ENCODE data around the gene AOPEP. TPM values are rescaled to one million over a fixed set of nuclear protein-coding genes. Genes with fewer than 3 reads are reported as not detected.

The AOPEP gene
- polyA plus RNA-seq, 1 of the 3 experiments (the other 2 are of a cell fraction), result 54.6 TPM

DNA sequence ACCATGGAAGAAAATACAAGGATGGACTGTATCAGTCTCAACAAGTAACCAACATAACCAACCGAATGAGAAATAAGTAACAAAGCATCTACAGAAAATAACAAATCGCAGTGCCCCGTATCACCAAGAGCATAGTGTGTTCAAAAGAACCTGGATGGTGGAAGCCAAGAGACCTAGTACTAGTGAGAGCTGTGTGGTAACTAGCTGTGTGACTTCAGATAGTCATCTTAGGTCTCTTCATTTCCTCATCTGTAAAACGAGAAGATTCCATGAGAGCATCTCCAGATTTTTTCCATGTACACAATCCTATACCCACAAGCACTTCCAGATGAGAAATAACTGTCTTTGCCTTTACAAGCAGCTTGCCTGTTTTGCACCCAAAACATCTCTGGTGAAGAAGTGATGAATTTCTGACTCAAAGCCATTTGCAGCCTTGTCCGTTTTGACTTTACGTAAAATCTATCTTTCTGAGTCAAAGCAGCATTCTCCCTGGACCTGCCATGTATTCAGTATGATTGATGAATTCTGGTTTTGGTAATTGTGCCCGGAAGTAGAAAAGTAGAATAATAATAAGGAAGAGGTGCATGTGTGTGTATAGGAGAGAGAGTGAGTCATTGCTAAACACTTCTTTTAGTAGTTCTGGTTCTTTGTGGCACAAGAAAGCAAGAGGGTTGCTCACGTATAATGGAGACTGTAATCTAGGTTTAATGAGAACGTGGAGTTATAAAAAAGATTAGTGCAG, 41.0 kb downstream of the AOPEP start:
- Histone ChIP-seq H3K4me3 (ENCODE audit: low read depth in 2 of 2, low read length in 1 of 2) (no peak overlapping the region), H2AFZ (ENCODE audit: low read depth) (no peak overlapping the region; the same call in 1 of the 2 replicates), H3K27ac (ENCODE audit: low read depth in 2 of 2, low read length in 1 of 2) (peak overlapping the region; percentile 48 to 75), H3K4me1 (ENCODE audit: control insufficient read depth in 1 of 2, insufficient read depth in 2 of 2, low read depth in 1 of 2, low read length in 1 of 2) (peaks cover 0 to 4% of the 10 kb centered on the region in 2 experiments; a peak in 2 of 4 replicates), H3K36me3 (replicated peaks in 1 of 2; ENCODE audit: control insufficient read depth in 1 of 2, insufficient read depth in 2 of 2, low read length in 1 of 2) (no peaks in the 10 kb centered on the region), H3K27me3 (ENCODE audit: insufficient read depth) (no peaks in the 10 kb centered on the region), H3K4me2 (peak overlapping the region; percentile 25; the same call in 1 of the 2 replicates), H3K79me2 (ENCODE audit: insufficient read depth) (peaks cover 35% of the 10 kb centered on the region), H3F3A (replicated peaks; ENCODE audit: insufficient read depth) (peaks cover 20% of the 10 kb centered on the region), H4K20me1 (ENCODE audit: insufficient read depth) (no peaks in the 10 kb centered on the region), H3K9me2 (no peaks in the 10 kb centered on the region), H3K9me3 (no peaks in the 10 kb centered on the region), H3K9ac (no peak overlapping the region)
- no peak for DNase-seq
- peak; percentile 69; the same call in 1 of the 2 replicates for TF ChIP-seq ELF1 (IDR thresholded peaks at IDR 0.05)
- peak; percentile 88 for TF ChIP-seq TCF12 (IDR thresholded peaks at IDR 0.05)
- TF ChIP-seq REST (IDR thresholded peaks at IDR 0.05; ENCODE audit: low read depth, low read length), result no peak
- TF ChIP-seq SIN3A (IDR thresholded peaks at IDR 0.05; ENCODE audit: borderline replicate concordance, low read depth, low read length), result no peak; the same call in 1 of the 2 replicates
- 0 out of 2 replicates have a peak, but pooled peaks have one; percentile 17 for TF ChIP-seq TEAD4 (IDR thresholded peaks at IDR 0.05; ENCODE audit: borderline replicate concordance, insufficient read depth)
- TF ChIP-seq NFIC (IDR thresholded peaks at IDR 0.05; ENCODE audit: borderline replicate concordance), result peak; percentile 42; the same call in 1 of the 2 replicates
- TF ChIP-seq MAX (IDR thresholded peaks at IDR 0.05; ENCODE audit: low read depth), result 0 out of 2 replicates have a peak, but pooled peaks have one; percentile 17
- no peak for TF ChIP-seq USF2 (IDR thresholded peaks at IDR 0.05; ENCODE audit: borderline replicate concordance, low read depth, low read length)
- TF ChIP-seq YY1 (IDR thresholded peaks at IDR 0.05; ENCODE audit: low read depth), result no peak
- TF ChIP-seq FOXJ3 (CRISPR knock-in tag; IDR thresholded peaks at IDR 0.05), result no peak
- TF ChIP-seq CTCF (IDR thresholded peaks at IDR 0.05), result no peak
- TF ChIP-seq MEF2A (IDR thresholded peaks at IDR 0.05; ENCODE audit: borderline replicate concordance, low read depth), result no peak
- no peak for TF ChIP-seq SMC3 (IDR thresholded peaks at IDR 0.05; ENCODE audit: low read depth, low read length)
- TF ChIP-seq EP300 (IDR thresholded peaks at IDR 0.05; ENCODE audit: borderline replicate concordance in 1 of 2, low read depth in 1 of 2, low read length in 1 of 2), result peak in 1 of 2 experiments; percentile 49; a peak in 1 of 4 replicates
- TF ChIP-seq MXI1 (IDR thresholded peaks at IDR 0.05; ENCODE audit: low read depth, low read length), result no peak
- no peak for TF ChIP-seq EZH2phosphoT487 (IDR thresholded peaks at IDR 0.05; ENCODE audit: borderline replicate concordance, low read depth)
- no peak for TF ChIP-seq RAD21 (IDR thresholded peaks at IDR 0.05; ENCODE audit: low read length)
- TF ChIP-seq RCOR1 (IDR thresholded peaks at IDR 0.05; ENCODE audit: low read length), result no peak
- TF ChIP-seq JUND (IDR thresholded peaks at IDR 0.05), result peak; percentile 85
- 0 out of 2 replicates have a peak, but pooled peaks have one; percentile 30 for TF ChIP-seq GABPA (IDR thresholded peaks at IDR 0.05; ENCODE audit: low read depth)
- TF ChIP-seq PBX3 (IDR thresholded peaks at IDR 0.05), result peak; percentile 97
- TF ChIP-seq TAF1 (IDR thresholded peaks at IDR 0.05; ENCODE audit: borderline replicate concordance, low read depth, low read length), result no peak
- 0 out of 2 replicates have a peak, but pooled peaks have one; percentile 8 for TF ChIP-seq FOXM1 (IDR thresholded peaks at IDR 0.05; ENCODE audit: low read depth)
- no peak; the same call in 1 of the 2 replicates for TF ChIP-seq POLR2AphosphoS5 (IDR thresholded peaks at IDR 0.05; ENCODE audit: low read depth, low read length)
- peak; percentile 70; the same call in 1 of the 2 replicates for TF ChIP-seq FOSL2 (IDR thresholded peaks at IDR 0.05; ENCODE audit: borderline replicate concordance, low read depth)
- TF ChIP-seq GATA2 (CRISPR knock-in tag; IDR thresholded peaks at IDR 0.05), result no peak
- ChIA-PET CTCF (interaction anchor here (0.8 to 4.0 kb wide), 3 partner anchors 11 to 86 kb away, joined by 3 to 12 read pairs (median 3); no protein-coding TSS in a partner anchor), POLR2A (no interaction called here)
- WGBS (ENCODE audit: low lambda C conversion rate), result 51% methylated on average over 9 of the region's 9 CpGs
